HEK293T (cell line): ENCODE data around the gene MCRS1.

Experiments used
- ARNT ChIP-seq: fragments of 450-650 bp; IDR thresholded peaks from 2 replicates; pipeline ENCODE4 v1.6.1; 2017; ENCODE audit warnings: mild to moderate bottlenecking
- BHLHE40 ChIP-seq: fragments of 450-650 bp; IDR thresholded peaks from 2 replicates; pipeline ENCODE4 v1.6.1; 2016; ENCODE audit warnings: mild to moderate bottlenecking, moderate library complexity, borderline replicate concordance
- ELF4 ChIP-seq: fragments of 450-650 bp; IDR thresholded peaks from 2 replicates; pipeline ENCODE4 v1.6.1; 2017; ENCODE audit warnings: antibody characterized with exemption
- FOXK2 ChIP-seq: fragments of 450-650 bp; IDR thresholded peaks from 2 replicates; pipeline ENCODE4 v1.6.1; 2016; ENCODE audit warnings: mild to moderate bottlenecking
- FOXM1 ChIP-seq: fragments of 450-650 bp; IDR thresholded peaks from 2 replicates; pipeline ENCODE4 v1.6.1; 2017; ENCODE audit warnings: mild to moderate bottlenecking, borderline replicate concordance
- HDGF ChIP-seq: fragments of 450-650 bp; IDR thresholded peaks from 2 replicates; pipeline ENCODE4 v1.6.1; 2017; ENCODE audit warnings: antibody characterized with exemption, borderline replicate concordance
- L3MBTL2 ChIP-seq: fragments of 450-650 bp; conservative IDR thresholded peaks from 2 replicates; pipeline ENCODE4 v1.6.1; 2016; ENCODE audit warnings: mild to moderate bottlenecking
- NFRKB ChIP-seq: fragments of 450-650 bp; IDR thresholded peaks from 2 replicates; pipeline ENCODE4 v1.6.1; 2016; ENCODE audit warnings: mild to moderate bottlenecking, moderate library complexity
- SP1 ChIP-seq: fragments of 450-650 bp; IDR thresholded peaks from 2 replicates; pipeline ENCODE4 v1.6.1; 2017
- SUZ12 ChIP-seq: fragments of 450-650 bp; IDR thresholded peaks from 2 replicates; pipeline ENCODE4 v1.6.1; 2016; ENCODE audit warnings: mild to moderate bottlenecking
- TARDBP ChIP-seq: fragments of 450-650 bp; IDR thresholded peaks from 2 replicates; pipeline ENCODE4 v1.6.1; 2016
- TF ChIP-seq, protein P1 (sequence below): fragments of 450-650 bp; IDR thresholded peaks from 2 replicates; pipeline ENCODE4 v1.6.1; 2016

- TF ChIP-seq HDGF (no peak), ELF4 (no peak), FOXM1 (no peak), SUZ12 (no peak), ARNT (no peak), SP1 (no peak), TARDBP (no peak), FOXK2 (no peak), NFRKB (no peak), L3MBTL2 (no peak), BHLHE40 (no peak)
- TF ChIP-seq, protein P1, sequence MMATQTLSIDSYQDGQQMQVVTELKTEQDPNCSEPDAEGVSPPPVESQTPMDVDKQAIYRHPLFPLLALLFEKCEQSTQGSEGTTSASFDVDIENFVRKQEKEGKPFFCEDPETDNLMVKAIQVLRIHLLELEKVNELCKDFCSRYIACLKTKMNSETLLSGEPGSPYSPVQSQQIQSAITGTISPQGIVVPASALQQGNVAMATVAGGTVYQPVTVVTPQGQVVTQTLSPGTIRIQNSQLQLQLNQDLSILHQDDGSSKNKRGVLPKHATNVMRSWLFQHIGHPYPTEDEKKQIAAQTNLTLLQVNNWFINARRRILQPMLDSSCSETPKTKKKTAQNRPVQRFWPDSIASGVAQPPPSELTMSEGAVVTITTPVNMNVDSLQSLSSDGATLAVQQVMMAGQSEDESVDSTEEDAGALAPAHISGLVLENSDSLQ, result no peak
Observed at GRCh38 chr12:49552014-49552413, 15.9 kb downstream of the MCRS1 start.
